NCI-H187 (cell line): ENCODE results near the gene MAPK9.

ENCODE experiments used
- DNase-seq, 2 experiments: peaks; one replicate each; lab custom pipeline; 2025; lab: John Stamatoyannopoulos, UW

The MAPK9 gene

DNA sequence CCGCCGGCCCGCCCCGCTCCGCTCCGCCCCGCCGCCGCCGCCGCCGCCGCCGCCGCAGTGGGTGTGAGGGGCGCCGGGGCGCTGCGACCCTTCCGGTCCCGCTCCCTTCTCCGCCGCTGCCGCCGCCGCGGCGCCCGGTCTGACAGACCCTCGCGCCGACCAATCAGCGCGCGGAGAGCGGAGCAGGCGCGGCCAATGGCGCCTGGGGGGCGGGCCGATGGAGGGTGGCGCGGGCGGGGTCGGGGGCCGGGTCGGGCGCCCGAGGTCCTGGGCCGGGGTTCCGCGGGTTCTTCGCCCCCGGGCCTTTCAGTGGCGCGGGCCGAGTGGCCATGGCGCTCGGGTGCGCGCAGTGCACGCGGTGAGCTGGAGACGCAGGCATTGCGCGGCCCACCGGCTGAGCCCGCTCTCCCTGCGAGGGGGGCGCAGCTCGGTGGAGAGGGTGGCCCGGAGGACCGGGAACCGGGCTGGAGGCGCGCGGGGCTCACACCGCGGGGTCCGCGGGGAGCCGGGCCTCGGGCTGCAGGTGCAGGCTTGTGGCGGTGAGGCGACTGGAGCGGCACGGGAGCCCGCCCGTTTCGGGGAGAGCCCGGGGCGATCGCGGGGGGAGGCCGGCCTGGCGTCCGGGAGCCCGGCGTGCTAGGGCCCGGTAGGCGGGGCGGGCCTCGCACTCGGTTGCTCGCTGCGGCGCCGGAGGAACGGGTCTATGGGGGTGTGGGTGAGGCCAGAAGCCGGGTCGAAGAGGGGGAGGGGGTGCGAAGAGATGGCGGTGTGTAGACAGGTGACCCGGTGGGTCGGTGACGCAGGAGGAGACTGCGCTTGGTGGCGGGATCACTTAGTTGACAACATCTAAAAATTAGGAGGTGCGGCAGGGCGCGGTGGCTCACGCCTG, at the start of gene MAPK9:
MAPK9 (minus strand) TSS at position 141 of the 889 bp plus-strand sequence. CDS start 11,522 bp downstream, outside the sequence.
- peak; percentile 40 to 65 for DNase-seq

GRCh38 chr5:180341595-180341994, 49.7 kb upstream of the MAPK9 start:
- no peak for DNase-seq

DNA sequence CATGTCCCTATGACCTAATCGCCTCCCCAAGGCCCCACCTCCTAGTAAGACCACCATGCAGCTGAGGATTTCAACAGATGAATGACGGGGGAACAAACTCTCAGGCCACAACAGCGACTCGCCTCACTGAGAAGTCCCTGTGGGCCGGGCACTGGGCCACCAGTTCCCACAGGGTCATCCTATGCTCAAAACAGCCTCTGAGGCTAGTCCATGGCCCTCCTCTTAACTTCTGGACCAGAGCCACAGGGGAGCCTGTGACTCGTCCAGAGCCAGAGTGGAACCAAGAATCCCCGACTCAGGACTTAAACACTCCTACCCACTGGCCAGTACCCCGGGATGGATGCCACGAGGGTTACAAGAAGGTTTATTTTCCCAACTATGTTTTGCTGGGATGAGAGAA, 49.0 kb upstream of the MAPK9 start:
- DNase-seq = no peak

DNA sequence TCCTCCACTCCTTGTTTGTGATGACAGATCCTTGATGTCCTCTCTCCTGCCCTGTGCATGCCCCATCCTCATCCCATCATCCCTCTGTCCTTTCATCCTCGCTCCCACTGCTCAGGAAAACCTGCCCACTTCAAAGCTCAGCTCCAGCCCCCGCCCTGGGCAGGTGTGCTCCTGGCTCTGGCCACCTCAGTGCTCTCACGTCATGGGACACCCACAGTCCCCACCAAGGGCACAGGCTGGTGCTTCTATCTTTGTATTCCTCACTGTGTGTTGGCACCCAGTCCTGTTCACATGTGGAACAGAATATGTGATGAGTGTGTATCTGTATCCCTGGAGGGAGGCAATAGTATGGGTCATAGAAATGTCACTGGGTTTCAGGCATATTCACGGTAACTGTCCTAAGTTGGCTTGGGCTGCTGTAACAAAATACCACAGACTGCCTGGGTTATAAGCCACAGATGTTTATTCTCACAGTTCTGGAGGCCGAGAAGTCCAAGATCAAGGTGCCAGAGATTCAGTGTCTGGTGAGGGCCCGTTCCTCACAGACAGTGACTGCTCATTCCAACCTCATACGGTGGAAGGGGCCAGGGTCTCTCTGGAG, 47.8 kb upstream of the MAPK9 start:
- no peak for DNase-seq

GRCh38 chr5:180338001-180338707, 46.3 kb upstream of the MAPK9 start:
- no peak for DNase-seq

DNA sequence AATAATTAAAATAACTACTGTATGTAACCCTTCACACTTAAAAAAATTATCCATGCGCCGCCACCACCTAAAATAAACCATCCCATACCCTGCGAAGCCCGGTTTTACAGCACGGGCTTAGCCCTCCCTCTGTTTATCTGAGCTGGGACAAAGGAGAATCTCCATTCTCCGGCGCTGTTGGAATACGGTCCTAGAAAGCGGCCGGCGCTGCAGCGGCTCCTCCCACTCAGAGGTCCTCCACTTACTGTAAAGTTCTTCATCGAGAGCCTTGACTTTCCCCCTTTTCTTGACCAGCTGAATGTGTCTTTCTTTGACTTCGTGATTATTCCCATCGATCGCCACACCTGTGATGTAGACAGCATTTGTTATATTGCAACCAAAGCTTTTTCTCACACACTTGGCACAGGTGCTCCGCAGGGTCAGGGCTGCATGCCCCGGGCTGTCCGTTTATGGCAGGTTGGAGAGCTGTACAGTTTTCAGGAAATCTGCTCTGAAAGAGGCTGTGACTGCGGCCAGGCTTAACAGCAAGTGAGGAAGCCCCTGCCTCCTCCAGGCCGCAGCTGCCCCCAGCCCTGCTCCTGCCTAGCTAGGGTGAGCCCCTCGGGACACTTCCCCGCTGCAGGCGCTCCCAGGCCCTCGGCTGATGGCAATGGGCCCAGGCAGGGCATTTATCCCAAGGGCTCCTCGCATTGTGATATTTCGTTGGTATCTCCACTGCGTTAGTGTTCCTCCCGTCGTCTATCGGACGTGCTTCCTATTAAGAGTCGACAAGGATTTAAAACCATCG, 44.5 kb upstream of the MAPK9 start:
- no peak for DNase-seq

DNA sequence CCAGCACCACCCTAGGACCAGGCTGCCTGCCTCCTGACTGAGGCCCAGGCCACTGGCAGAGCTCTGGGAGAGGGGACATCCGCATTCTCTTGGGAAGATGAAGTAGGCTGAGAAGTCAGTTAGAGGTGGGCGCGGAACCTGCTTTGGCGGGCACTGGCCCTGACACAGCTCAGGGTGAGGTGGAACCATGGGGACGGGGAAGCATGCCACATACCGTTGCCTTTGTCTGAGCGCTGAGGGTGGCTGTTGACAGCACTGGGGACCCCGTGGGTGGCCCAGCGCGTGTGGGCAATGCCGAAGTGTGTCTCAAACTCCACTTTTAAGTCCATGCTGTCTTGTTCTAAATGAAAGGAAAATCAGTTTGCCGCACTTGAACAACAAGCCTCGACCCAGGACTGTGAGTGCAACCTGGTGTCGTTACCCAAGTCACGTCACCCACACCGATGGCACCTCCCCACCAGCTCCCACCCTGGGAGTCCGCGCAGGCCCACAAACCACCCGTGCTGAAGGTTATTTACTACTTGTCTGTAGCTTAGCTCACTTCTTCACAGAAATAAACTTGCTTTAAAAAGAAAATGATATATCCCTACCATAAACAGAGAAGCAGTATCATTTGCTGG, 43.8 kb upstream of the MAPK9 start:
- DNase-seq = no peak

DNA sequence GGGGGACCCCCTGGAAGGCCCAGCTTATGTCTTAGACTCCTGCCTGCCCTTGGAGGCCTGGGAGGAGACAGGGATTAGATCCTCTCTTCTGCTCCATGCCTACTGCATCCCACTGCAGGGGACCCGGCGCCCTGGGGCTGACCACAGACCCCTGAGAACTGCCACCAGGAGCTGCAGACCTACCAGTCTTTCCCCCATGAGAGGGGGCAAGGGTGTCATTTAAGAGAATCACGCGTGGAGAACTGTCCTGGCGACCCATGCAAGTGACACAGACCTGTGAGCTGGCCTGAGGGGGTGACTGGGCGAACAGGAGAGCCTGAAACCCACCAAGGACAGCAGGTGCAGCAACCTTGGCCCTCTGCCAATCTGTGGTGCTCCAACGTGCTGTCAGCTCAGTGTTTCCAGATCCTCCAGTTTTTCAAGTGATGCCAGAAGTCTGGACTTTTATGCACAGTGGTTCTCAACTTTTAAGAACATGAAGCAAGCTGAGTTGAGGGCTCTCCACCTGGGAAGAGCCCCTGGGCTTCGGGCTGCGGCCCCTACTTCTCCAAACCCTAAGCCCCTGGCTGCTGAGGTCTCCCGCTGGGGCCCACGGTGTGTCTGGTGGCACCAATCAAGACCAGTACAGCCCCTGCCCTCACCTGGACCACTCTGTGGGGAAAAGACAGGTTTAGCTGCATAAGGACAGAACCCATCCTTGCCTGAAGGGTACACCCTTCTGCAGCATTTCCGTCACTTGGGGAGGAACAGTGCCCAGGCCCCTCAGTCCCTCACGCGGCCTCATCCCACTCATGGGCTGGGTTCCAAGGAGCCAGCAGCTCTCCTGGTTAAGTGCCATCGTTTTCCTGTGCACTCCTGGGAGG, 43.1 kb upstream of the MAPK9 start:
- DNase-seq = no peak

GRCh38 chr5:180334176-180334575, 42.3 kb upstream of the MAPK9 start:
- DNase-seq = no peak

DNA sequence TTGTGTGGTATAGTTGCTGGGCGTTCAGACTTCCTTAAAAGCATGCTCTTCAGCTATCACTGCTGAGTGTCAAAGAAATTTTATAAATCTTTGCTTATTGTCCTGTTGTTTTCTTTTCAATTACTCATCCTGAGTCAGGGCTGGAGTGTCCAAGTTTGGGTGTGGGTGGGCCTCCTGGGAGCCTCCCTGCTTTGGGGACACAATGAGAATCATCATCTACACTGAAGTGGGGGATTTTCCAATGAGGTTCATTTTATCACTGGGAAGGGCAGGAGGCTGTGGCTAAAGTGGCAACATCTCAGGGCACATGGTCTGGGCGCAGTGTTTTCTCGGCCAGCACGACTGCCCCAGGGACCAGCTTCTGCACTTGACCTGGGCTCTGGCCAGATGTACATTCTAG, 41.8 kb upstream of the MAPK9 start:
- DNase-seq = no peak

- no peak for DNase-seq
These were observed 41.0 kb upstream of the MAPK9 start for GRCh38 chr5:180332861-180333260.

DNA sequence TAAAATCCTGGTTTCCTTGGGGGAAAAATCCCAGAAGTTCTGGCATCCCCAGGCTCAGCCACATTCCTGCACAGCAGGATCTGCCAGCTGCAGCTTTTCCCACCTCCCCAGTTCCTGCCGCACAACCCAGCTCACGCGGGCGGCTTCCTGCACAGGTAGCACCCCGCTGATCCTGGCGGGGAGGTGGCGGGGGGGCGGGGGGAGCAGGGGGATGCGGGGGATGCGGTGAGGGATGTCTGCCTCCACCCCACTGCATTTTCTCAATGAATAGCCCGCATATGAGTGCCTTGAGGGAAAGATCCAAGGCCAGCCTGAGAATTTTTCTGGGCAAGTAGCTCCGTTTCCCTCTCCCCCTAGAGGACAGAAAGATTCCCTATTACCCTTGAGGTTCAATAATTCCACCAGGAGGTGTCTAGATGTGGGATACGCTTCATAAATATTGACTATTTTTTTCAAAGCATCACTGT, 40.2 kb upstream of the MAPK9 start:
- DNase-seq = no peak

DNA sequence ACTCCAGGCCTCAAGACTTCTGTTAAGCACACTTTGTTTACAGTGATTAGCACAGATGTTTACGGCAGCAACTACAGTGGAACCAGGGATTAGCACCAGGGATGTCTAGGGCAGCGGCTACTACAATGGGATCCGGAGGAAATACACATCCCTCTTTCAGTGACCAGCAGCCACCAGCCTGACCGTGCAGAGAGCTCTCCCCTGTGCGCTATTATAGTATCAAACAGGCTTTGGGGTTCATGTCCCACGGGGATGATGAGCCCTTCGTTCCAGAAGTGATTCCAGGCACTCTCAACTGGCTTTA, 39.7 kb upstream of the MAPK9 start:
- DNase-seq = no peak

DNA sequence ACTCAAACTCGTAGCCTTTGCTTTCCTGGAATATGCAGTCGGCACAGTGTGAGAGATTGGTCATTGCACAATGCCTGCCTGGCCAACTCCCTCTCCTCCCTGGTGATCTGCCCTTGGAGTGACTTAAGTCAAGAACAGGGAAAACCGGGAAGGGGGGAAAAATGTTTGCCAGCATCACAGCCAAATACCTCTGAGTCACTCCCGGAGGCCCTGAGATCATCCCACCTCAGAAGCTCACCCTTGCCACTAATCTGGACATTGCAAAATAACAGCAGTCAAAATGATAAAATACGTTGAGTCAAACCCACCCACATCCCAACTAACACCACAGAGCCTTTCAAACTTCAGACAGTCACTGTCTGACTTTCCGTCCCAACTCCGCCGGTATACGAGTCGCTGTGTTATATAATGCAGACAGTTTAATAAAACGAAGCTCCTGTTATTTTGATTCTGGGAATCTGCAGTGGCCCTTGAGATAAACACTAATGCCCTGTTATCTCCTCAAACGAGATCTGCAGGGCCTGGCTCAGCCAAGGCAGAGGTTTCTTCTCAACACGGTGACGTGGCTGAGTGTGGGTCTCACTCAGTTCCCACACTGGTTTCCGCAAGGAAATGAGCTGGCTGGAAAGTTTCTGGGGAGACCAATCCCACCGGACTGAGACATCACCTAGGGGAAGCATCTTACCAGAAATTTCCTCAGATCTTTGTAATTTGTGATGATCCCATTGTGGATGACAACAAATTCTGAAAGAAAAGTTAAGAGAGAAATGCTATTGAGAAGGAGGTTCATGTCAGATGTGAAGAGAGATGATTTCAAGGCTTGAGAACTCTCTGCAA, 39.1 kb upstream of the MAPK9 start:
- DNase-seq = no peak

GRCh38 chr5:180330270-180330648, 38.4 kb upstream of the MAPK9 start:
- no peak for DNase-seq

- no peak for DNase-seq
These were observed 37.9 kb upstream of the MAPK9 start for GRCh38 chr5:180329606-180330269.

DNA sequence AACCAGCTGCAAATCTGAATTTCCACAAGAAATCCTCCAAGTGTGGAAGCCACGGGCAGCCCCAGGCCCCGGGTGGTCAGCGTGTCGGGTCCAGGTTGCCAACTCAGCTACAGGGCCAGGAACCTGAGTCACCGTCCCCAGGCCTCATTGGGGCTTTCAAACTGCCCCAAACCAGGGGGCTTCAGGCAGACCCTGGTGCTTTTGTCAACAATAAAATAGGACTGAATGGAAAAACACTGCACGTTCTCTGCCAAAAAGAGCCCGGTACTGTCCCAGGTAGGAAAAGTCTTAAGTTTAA, 37.2 kb upstream of the MAPK9 start:
- no peak for DNase-seq

GRCh38 chr5:180328296-180329137, 36.6 kb upstream of the MAPK9 start:
- DNase-seq = peak; percentile 32 to 48
